Skeletal muscle satellite cell (primary cell): ENCODE data around the gene IGLON5.

Source experiments
- H3K27me3 ChIP-seq: 2 replicates; pipeline ENCODE4 v1.7.0; 2013; ENCODE audit warnings: low read length; ENCODE audit not compliant: control insufficient read depth, insufficient read depth
- H3K36me3 ChIP-seq: 2 replicates; pipeline ENCODE4 v1.7.0; 2013; ENCODE audit warnings: mild to moderate bottlenecking, control low read depth, low read length; ENCODE audit not compliant: insufficient read depth
- H3K4me1 ChIP-seq: 2 replicates; pipeline ENCODE4 v1.7.0; 2013; ENCODE audit warnings: low read length; ENCODE audit not compliant: control insufficient read depth, insufficient read depth
- H3K4me2 ChIP-seq: 2 replicates; pipeline ENCODE4 v1.7.0; 2013; ENCODE audit warnings: mild to moderate bottlenecking, low read length
- H3K4me3 ChIP-seq: 2 replicates; pipeline ENCODE4 v1.7.0; 2013; ENCODE audit warnings: low read length
- H3K9ac ChIP-seq: 2 replicates; pipeline ENCODE4 v1.7.0; 2013; ENCODE audit warnings: mild to moderate bottlenecking, low read depth, low read length, moderate library complexity
- H3K9me3 ChIP-seq: replicated peaks from 2 replicates; pipeline ENCODE4 v1.7.0; 2013; ENCODE audit warnings: mild to moderate bottlenecking, control low read depth, low read length

IGLON5 gene

DNA sequence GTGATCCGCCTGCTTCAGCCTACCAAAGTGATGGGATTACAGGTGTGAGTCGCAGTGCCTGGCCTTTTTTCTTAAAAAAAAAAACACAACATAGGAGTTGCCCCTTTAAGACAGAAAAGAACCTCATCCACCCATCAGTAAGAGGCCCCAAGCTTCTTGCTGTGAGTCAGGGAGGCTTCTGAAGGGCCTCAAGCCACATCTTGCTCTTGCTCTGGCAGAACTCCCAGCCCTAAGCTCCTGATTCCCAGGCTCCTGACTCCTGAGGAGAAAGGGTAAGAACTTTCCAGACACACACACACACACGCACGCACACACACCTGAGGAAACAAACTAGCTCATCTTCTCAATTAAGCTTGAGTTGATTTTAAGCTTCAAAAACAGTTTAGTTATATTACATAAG is 47.9 kb downstream of the IGLON5 start:
- Histone ChIP-seq H3K4me3 (no peak overlapping the region), H3K4me2 (peak overlapping the region; percentile 40), H3K36me3 (no peaks in the 10 kb centered on the region), H3K4me1 (peaks cover 28% of the 10 kb centered on the region), H3K9me3 (no peaks in the 10 kb centered on the region), H3K9ac (no peak overlapping the region), H3K27me3 (no peaks in the 10 kb centered on the region)

DNA sequence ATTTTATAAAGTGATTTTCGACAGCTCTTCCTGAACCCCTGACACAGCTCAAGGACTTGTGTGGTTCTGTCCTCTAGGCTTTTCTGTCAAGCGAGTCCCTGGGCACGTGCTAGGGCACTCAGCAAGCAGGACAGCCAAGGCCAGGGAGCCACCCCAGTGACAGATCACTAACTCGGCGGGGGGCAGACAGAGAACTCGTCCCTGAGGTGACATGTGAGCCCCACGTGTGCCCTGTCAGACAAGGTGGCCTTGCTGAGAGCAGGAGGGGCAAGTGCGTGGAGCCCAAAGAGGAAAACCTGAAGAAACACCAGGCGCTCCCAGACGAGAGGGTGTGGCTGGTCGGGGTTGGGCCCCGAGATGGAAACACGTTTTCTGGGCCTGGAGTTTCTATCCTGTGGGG is 49.8 kb downstream of the IGLON5 start:
- Histone ChIP-seq H3K4me1 (peaks cover 37% of the 10 kb centered on the region), H3K36me3 (no peaks in the 10 kb centered on the region), H3K4me3 (no peak overlapping the region), H3K27me3 (no peaks in the 10 kb centered on the region), H3K9ac (no peak overlapping the region), H3K4me2 (no peak overlapping the region), H3K9me3 (no peaks in the 10 kb centered on the region)

DNA sequence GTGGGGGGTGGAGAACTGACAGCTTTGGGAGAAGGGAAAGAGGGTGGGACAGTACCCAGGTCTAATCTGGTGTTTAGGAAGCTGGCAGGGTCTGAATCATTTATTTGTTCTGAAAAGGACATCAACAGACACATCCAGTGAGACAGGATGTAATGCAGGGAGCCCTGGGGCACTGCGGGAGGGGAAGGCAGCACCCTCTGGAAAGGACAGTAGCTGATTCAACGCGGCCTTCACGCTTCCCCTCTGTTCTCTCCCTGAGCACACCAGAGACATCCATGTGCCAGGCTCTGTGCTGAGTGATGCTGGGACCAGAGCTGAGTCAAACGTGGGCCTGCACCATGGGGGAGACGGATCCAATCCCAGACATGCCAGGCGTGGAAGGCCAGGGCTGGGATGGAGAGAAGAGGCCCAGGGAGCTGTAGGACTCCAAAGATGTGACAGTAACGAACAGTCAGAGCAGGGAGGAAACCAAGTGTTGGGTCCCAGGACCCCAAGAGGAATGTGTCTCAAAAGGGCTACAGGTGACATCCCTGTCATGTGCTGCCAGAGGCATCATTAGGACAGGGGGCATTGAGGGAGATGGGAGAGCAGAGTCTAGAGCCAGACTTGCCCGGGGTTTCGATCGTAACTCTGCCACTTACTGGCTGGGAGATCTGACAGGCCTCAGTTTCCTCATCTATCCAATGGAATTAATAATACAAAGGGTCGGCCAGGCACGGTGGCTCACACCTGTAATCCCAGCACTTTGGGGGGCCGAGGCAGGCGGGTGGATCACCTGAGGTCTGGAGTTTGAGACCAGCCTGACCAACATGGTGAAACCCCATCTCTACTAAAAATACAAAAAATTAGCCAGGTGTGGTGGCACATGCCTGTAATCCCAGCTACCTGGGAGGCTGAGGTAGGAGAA is 53.0 kb downstream of the IGLON5 start:
- Histone ChIP-seq H3K9ac (no peak overlapping the region), H3K4me2 (peak overlapping the region; percentile 12), H3K9me3 (no peaks in the 10 kb centered on the region), H3K4me1 (peaks cover 43% of the 10 kb centered on the region), H3K27me3 (no peaks in the 10 kb centered on the region), H3K4me3 (no peak overlapping the region), H3K36me3 (no peaks in the 10 kb centered on the region)

DNA sequence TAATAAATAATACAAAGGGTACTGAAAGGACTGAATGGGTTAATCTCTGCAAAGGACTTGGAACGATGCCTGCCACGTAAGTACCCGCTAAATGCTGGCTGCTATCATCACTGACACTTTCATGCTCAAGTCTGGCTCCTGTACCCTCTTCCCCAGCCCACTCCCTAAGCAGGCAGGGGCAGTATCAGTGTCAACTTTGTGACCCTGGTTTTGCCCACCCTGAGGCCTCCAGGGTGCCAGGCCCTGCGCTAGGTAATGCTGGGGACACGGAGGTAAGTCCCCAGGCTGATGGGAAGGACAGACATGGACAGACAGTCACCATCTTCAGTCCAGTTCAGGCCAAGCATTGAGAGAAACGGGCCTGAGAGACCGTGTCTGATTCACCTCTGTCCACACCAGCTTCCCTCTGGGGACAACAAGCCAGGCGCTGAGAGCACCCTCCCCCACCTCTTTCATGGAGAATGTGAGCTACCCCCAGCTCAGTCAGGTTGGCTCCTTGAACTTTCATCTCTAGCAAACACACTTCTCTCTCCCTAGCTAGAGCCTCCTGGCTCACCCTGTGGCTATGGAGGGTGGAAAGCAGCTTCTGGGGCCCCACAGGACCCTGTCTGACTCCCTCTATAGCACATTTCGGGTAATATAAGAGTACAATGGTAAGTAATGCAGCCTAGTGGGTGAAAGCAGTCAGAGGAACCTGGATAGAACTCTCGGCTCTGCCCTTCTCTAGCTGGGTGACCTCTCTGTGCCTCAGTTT is 53.9 kb downstream of the IGLON5 start:
- no peaks in the 10 kb centered on the region for H3K9me3 ChIP-seq
- H3K36me3 ChIP-seq, result no peaks in the 10 kb centered on the region
- peak overlapping the region; percentile 92 for H3K4me3 ChIP-seq
- H3K4me1 ChIP-seq, result peaks cover 36% of the 10 kb centered on the region
- peak overlapping the region; percentile 96 for H3K9ac ChIP-seq
- H3K4me2 ChIP-seq, result peak overlapping the region; percentile 98
- no peaks in the 10 kb centered on the region for H3K27me3 ChIP-seq

DNA sequence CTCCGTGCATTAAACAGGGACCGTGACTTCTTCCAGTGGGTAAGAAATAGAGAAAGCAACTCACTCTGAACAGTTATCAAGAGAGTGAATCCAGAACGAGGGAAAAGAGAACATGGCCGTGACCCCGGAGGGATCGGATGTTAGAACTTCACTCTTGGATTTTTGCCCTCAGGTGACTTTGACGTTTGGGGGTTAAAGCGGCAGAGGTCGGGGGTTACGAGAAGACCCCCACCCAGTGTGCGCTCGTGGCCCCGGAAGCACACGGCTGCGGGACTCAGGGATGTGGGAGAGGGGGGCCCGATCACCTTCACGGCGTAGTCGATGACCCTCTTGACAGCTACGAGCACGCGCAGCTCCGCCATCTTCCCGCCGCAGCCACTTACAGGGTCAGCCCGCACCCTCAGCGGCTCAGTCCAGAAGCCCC is 54.5 kb downstream of the IGLON5 start, which contains the start of gene ETFB:
Gene ETFB, minus strand, starts transcription at position 424 of the 424 bp plus-strand sequence. Its CDS starts 62 bp downstream, at position 362.
- H3K4me3 ChIP-seq, result peak within 1 kb of the TSS; percentile 92
- H3K9ac ChIP-seq, result peak within 1 kb of the TSS; percentile 96
- peak within 1 kb of the TSS; percentile 98 for H3K4me2 ChIP-seq
- no peaks in the 10 kb centered on the region for H3K27me3 ChIP-seq
- H3K9me3 ChIP-seq, result no peaks in the 10 kb centered on the region
- no peaks in the 10 kb centered on the region for H3K36me3 ChIP-seq
- peaks cover 36% of the 10 kb centered on the region for H3K4me1 ChIP-seq

DNA sequence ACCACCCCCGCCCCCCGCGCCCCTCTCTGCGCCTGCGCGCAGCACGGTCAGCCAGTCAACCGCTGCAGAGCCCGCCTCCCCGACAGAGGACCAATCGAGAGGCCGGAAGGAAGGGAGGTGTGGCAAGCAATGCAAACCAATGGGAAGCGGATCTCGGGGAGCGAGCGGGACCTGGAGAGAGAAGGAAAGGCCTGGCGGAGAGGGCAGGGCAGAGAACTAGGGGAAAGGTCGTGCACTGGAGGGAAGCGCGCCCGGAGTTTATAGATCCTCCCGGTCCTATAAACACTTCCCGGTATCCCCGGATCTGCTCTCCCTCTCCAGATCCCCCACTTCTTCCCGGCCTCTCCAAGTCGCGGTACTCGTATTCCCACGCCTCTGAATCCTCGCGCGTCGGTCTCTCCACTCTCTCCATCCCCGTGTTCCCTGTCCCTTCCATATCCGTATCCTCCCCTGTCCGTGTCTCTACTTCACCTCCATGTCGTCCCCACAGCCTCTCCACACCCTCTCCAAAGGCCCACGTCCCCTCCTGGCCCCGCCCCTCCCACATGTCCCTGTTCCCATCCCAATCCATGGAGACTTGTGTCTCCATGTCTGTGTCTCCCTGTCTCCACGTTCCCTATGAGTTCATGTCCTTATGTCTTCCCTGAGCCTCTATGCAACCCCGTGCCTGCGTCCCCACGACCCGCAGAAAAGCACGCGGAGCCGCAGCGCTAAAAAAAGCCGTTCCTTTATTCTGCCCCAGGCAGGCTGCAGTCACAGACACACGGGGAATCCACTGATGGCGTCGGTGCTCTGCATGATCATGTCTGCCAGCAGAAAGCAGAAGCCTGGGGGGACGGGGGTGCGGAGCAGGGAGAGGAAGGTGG is 55.2 kb downstream of the IGLON5 start:
- H3K4me1 ChIP-seq, result peaks cover 36% of the 10 kb centered on the region

DNA sequence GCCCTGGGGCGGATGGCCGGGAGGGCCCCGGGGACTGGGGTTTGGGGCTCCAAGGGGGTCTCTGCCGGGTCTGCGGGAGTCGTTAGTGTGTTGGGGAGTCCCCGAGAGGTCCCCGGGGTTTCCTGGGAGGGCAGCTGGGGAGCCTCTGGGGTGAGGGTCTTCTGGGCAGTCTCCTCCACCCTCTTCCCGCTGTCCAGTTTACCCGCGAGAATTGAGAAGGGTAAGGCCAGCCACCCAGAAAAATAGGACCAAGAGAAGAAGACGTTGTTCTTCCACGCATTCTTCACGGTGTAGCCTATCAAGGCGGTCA is 55.8 kb downstream of the IGLON5 start:
- Histone ChIP-seq H3K36me3 (no peaks in the 10 kb centered on the region), H3K9me3 (no peaks in the 10 kb centered on the region), H3K27me3 (no peaks in the 10 kb centered on the region), H3K4me2 (peak overlapping the region; percentile 92), H3K4me3 (peak overlapping the region; percentile 92), H3K9ac (peak overlapping the region; percentile 72), H3K4me1 (peaks cover 36% of the 10 kb centered on the region)

More for the DNA sequence above, 55.2 kb downstream of the IGLON5 start:
- Histone ChIP-seq H3K27me3 (no peaks in the 10 kb centered on the region), H3K4me3 (peak overlapping the region; percentile 92), H3K4me2 (peak overlapping the region; percentile 98), H3K36me3 (no peaks in the 10 kb centered on the region), H3K9me3 (no peaks in the 10 kb centered on the region), H3K9ac (peak overlapping the region; percentile 96)

DNA sequence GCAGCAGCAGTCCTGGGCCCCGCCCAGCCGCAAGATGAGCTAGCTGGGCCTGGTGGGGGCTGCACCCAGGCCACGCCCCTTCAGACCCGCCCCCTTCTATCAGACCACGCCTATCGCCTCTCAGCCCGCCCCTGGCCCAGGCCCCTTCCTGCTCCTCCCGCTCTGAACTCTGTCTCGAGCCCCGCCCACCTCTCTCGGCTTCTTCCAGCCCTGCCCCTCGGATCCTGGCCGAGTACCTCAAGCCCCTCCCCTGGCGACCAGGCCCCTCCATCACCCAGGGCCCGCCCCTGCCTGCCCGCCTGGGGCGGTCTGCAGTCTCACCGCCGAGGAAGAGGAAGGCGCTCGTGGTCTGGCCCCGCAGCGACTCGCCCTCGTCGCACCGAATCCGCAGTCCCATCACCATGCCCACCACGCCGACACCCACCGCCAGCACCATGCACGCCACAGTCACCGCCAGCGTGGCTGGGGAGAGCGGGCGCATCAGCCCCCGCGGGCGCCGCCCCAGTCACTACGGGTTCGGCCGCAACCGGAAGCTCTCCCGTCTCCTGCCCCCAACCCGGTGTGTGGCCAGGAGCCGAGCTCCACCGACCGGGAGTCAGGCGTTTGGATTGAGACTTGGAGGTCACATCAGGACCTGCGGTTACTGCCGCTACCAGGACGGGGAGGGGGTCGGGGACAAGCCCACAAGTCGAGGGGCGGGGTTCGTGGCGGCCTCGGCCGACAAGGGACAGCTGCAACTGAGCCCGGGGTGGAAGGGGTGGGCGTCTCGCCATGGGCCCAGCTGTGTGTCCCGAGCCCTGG is 56.3 kb downstream of the IGLON5 start:
- Histone ChIP-seq H3K4me3 (peak overlapping the region; percentile 96), H3K9ac (peak overlapping the region; percentile 87), H3K36me3 (no peaks in the 10 kb centered on the region), H3K9me3 (no peaks in the 10 kb centered on the region), H3K27me3 (no peaks in the 10 kb centered on the region), H3K4me2 (peak overlapping the region; percentile 92), H3K4me1 (peaks cover 31% of the 10 kb centered on the region)

DNA sequence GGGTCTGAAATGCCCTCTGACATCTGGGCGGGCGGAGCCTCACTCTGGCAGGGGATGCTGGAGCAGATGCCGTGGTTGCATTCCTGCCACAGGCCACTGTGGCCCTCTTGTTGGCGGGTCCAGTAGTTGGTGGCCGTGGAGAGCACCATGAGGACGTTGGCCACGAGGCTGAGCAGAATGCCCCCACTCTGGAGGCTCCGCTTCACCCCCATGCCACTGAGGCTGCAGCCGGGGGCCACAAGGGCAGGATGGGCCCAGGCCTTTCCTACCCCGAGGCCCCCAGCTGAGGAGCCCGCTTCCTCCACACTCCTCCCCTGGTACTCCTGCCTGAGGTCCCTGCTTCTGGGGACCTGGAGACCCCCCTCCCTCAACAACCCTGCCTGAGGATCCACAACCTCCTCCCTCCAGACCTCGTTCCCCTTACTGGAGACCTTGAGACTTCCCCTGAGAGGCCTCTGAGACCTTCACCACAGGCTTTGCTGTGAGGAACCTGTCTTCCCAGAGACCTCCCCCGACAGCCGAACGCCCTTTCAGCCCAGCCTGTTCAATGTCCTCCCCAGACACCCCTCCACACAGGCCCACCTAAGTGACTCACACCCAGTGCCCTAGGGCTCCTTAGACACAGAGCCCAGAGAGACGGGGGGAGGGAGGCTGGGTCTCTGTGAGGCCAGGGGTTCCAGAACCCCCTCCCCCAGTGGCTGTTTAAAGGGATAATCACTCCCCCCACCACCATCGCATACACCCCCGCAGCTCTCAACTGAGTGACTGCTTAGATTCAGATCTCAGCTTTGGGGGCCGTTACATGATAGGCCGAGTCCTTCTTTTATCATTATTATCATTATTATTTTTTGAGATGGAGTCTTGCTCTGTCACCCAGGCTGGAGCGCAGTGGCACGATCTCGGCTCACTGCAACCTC is 57.2 kb downstream of the IGLON5 start, which contains the start of gene CLDND2:
Gene CLDND2, minus strand, starts transcription at position 638 of the 917 bp plus-strand sequence. Its CDS starts 426 bp downstream, at position 212.
- Histone ChIP-seq H3K4me1 (peaks cover 27% of the 10 kb centered on the region), H3K4me2 (peak within 1 kb of the TSS; percentile 92), H3K36me3 (no peaks in the 10 kb centered on the region), H3K9ac (peak within 1 kb of the TSS; percentile 87), H3K4me3 (peak within 1 kb of the TSS; percentile 96), H3K27me3 (no peaks in the 10 kb centered on the region), H3K9me3 (no peaks in the 10 kb centered on the region)

DNA sequence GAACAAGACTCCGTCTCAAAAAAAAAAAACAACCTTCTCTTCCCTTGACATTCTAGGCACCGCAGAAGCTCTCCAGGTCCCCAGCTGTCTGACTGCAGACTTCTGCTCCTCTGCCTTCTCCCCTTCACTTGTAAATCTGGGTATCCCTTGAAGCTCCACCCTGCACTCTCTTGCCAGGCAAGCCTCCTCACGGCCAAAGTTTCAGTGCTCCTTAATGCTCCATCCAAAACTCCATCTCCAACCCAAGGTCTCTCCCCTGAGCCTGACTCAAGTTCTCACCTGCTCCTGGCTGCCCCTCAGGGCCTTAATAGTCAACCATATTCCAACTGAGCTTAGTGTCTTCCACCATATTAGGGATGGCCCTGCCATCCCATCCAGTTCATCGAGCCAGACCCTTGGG is 58.8 kb downstream of the IGLON5 start:
- H3K27me3 ChIP-seq, result no peaks in the 10 kb centered on the region
- H3K4me3 ChIP-seq, result no peak overlapping the region
- H3K4me1 ChIP-seq, result peaks cover 16% of the 10 kb centered on the region
- H3K9ac ChIP-seq, result no peak overlapping the region
- H3K9me3 ChIP-seq, result no peaks in the 10 kb centered on the region
- H3K36me3 ChIP-seq, result no peaks in the 10 kb centered on the region
- H3K4me2 ChIP-seq, result no peak overlapping the region
